ENCODE data around the gene ULK2. TPM values are rescaled to one million over a fixed set of nuclear protein-coding genes. Genes with fewer than 3 reads are reported as not detected.

Gene ULK2
- total RNA-seq, 5 donors from 2014 or later (not counting 1 experiment from before 2014, with no cell fraction given), result 9.8 to 18.5 (median 10.5) TPM

GRCh38 chr17:19833914-19834313, 33.8 kb downstream of the ULK2 start:
- ATAC-seq (replicated peaks in 1 of 4), result no peak
- Mint-ChIP-seq H3K27ac (no peak overlapping the region), H3K27me3 (no peaks in the 10 kb centered on the region), H3K4me1 (peaks cover 0 to under 1% (median 0%) of the 10 kb centered on the region in 3 donors), H3K9me3 (peaks cover 0 to 6% (median 6%) of the 10 kb centered on the region in 3 donors), H3K36me3 (peaks cover 44% of the 10 kb centered on the region), H3K4me3 (no peak overlapping the region)
- Histone ChIP-seq H3K27me3 (replicated peaks in 1 of 2; ENCODE audit: control insufficient read depth in 2 of 2, extremely low read depth in 1 of 2, insufficient read depth in 2 of 2, low read length in 1 of 2) (no peaks in the 10 kb centered on the region), H3K4me3 (ENCODE audit: control insufficient read depth in 1 of 2, extremely low read depth in 1 of 2, low read length in 1 of 2) (no peak overlapping the region), H3K9me3 (no peaks in the 10 kb centered on the region), H3K4me1 (ENCODE audit: control insufficient read depth in 1 of 2, extremely low read depth in 1 of 2, insufficient read depth in 2 of 2, low read length in 2 of 2) (no peaks in the 10 kb centered on the region), H3K27ac (ENCODE audit: low read length) (no peak overlapping the region), H3K36me3 (ENCODE audit: control insufficient read depth in 2 of 2, extremely low read depth in 1 of 2, insufficient read depth in 1 of 2, low read length in 1 of 2) (peaks cover 11 to 13% of the 10 kb centered on the region in 2 donors)
- POLR2A ChIA-PET, result no interaction called here
- CTCF ChIA-PET, result no interaction called here
- no peak for DNase-seq

- Histone ChIP-seq H3K27ac (ENCODE audit: low read length) (no peak overlapping the region), H3K4me1 (ENCODE audit: control insufficient read depth in 1 of 2, extremely low read depth in 1 of 2, insufficient read depth in 2 of 2, low read length in 2 of 2) (no peaks in the 10 kb centered on the region), H3K27me3 (replicated peaks in 1 of 2; ENCODE audit: control insufficient read depth in 2 of 2, extremely low read depth in 1 of 2, insufficient read depth in 2 of 2, low read length in 1 of 2) (no peaks in the 10 kb centered on the region), H3K4me3 (ENCODE audit: control insufficient read depth in 1 of 2, extremely low read depth in 1 of 2, low read length in 1 of 2) (no peak overlapping the region), H3K36me3 (ENCODE audit: control insufficient read depth in 2 of 2, extremely low read depth in 1 of 2, insufficient read depth in 1 of 2, low read length in 1 of 2) (peaks cover 2 to 10% of the 10 kb centered on the region in 2 donors), H3K9me3 (no peaks in the 10 kb centered on the region)
- Mint-ChIP-seq H3K4me3 (no peak overlapping the region), H3K4me1 (peaks cover 0 to 5% (median 0%) of the 10 kb centered on the region in 3 donors), H3K27me3 (no peaks in the 10 kb centered on the region), H3K36me3 (peaks cover 53% of the 10 kb centered on the region), H3K27ac (no peak overlapping the region), H3K9me3 (peaks cover 0 to 6% (median 6%) of the 10 kb centered on the region in 3 donors)
- WGBS (ENCODE audit: insufficient coverage), result 100% methylated on average over 1 of the region's 2 CpGs
- POLR2A ChIA-PET, result interaction anchor here in 1 of 2 donors (0.6 kb wide), 1 partner anchor 351 kb away, joined by 3 read pairs; no protein-coding TSS in a partner anchor
- no peak for DNase-seq
- ATAC-seq (replicated peaks in 1 of 4), result no peak
- CTCF ChIA-PET, result interaction anchor here in 1 of 2 donors (0.7 kb wide), 1 partner anchor 522 kb away, joined by 3 read pairs; no protein-coding TSS in a partner anchor
These were observed 37.7 kb downstream of the ULK2 start for GRCh38 chr17:19830061-19830460.

GRCh38 chr17:19812407-19812806, 55.3 kb downstream of the ULK2 start:
- H3K4me3 ChIP-seq (ENCODE audit: control insufficient read depth in 1 of 2, extremely low read depth in 1 of 2, low read length in 1 of 2), result no peak overlapping the region
- Mint-ChIP-seq H3K9me3 (no peaks in the 10 kb centered on the region), H3K27me3 (no peaks in the 10 kb centered on the region), H3K4me1 (peaks cover 0 to 2% (median 0%) of the 10 kb centered on the region in 3 donors), H3K4me3 (no peak overlapping the region), H3K27ac (no peak overlapping the region), H3K36me3 (peaks cover 36% of the 10 kb centered on the region)
- H3K9me3 ChIP-seq, result no peaks in the 10 kb centered on the region
- H3K27me3 ChIP-seq (replicated peaks in 1 of 2; ENCODE audit: control insufficient read depth in 2 of 2, extremely low read depth in 1 of 2, insufficient read depth in 2 of 2, low read length in 1 of 2), result no peaks in the 10 kb centered on the region
- 80% methylated on average over 1 of the region's 3 CpGs for WGBS (ENCODE audit: insufficient coverage)
- DNase-seq (peak in 16 of 35 experiments; percentile 4 to 34 (median 12)), ATAC-seq (replicated peaks in 1 of 4) (peak in 2 of 4 experiments; percentile 45 to 46)
- ChIA-PET POLR2A (no interaction called here), CTCF (no interaction called here)
- H3K36me3 ChIP-seq (ENCODE audit: control insufficient read depth in 2 of 2, extremely low read depth in 1 of 2, insufficient read depth in 1 of 2, low read length in 1 of 2), result peaks cover 0 to 21% of the 10 kb centered on the region in 2 donors
- no peak overlapping the region for H3K27ac ChIP-seq (ENCODE audit: low read length)
- no peaks in the 10 kb centered on the region for H3K4me1 ChIP-seq (ENCODE audit: control insufficient read depth in 1 of 2, extremely low read depth in 1 of 2, insufficient read depth in 2 of 2, low read length in 2 of 2)

- H3K4me3 Mint-ChIP-seq, result no peak overlapping the region
- ATAC-seq (replicated peaks in 1 of 4), result no peak
- Histone ChIP-seq H3K4me1 (ENCODE audit: control insufficient read depth in 1 of 2, extremely low read depth in 1 of 2, insufficient read depth in 2 of 2, low read length in 2 of 2) (peaks cover 0 to 2% of the 10 kb centered on the region in 2 experiments), H3K27ac (ENCODE audit: low read length) (no peak overlapping the region), H3K36me3 (ENCODE audit: control insufficient read depth in 2 of 2, extremely low read depth in 1 of 2, insufficient read depth in 1 of 2, low read length in 1 of 2) (peaks cover 5 to 10% of the 10 kb centered on the region in 2 donors), H3K27me3 (replicated peaks in 1 of 2; ENCODE audit: control insufficient read depth in 2 of 2, extremely low read depth in 1 of 2, insufficient read depth in 2 of 2, low read length in 1 of 2) (no peaks in the 10 kb centered on the region), H3K9me3 (no peaks in the 10 kb centered on the region), H3K4me3 (ENCODE audit: control insufficient read depth in 1 of 2, extremely low read depth in 1 of 2, low read length in 1 of 2) (no peak overlapping the region)
- H3K27ac Mint-ChIP-seq, result peak overlapping the region in 1 of 2 donors; percentile 23
- no CpG with 5 or more reads among the region's 2 CpGs for WGBS (ENCODE audit: insufficient coverage)
- DNase-seq, result no peak
- ChIA-PET POLR2A (no interaction called here), CTCF (interaction anchor here in 1 of 2 donors (0.5 kb wide), 1 partner anchor 36 kb away, joined by 3 read pairs; no protein-coding TSS in a partner anchor)
- no peaks in the 10 kb centered on the region for H3K9me3 Mint-ChIP-seq
- peaks cover 28 to 33% (median 28%) of the 10 kb centered on the region in 3 donors for H3K4me1 Mint-ChIP-seq
- no peaks in the 10 kb centered on the region for H3K27me3 Mint-ChIP-seq
- H3K36me3 Mint-ChIP-seq, result peaks cover 43% of the 10 kb centered on the region
These were observed 62.7 kb downstream of the ULK2 start for GRCh38 chr17:19805006-19805405.

GRCh38 chr17:19800571-19800970, 67.2 kb downstream of the ULK2 start:
- DNase-seq, result peak in 8 of 35 experiments; percentile 1 to 26 (median 6)
- Histone ChIP-seq H3K27ac (ENCODE audit: low read length) (no peak overlapping the region), H3K36me3 (ENCODE audit: control insufficient read depth in 2 of 2, extremely low read depth in 1 of 2, insufficient read depth in 1 of 2, low read length in 1 of 2) (peaks cover 6 to 35% of the 10 kb centered on the region in 2 donors), H3K4me3 (ENCODE audit: control insufficient read depth in 1 of 2, extremely low read depth in 1 of 2, low read length in 1 of 2) (no peak overlapping the region), H3K9me3 (peaks cover 3% of the 10 kb centered on the region), H3K4me1 (ENCODE audit: control insufficient read depth in 1 of 2, extremely low read depth in 1 of 2, insufficient read depth in 2 of 2, low read length in 2 of 2) (peaks cover 0 to 2% of the 10 kb centered on the region in 2 experiments), H3K27me3 (replicated peaks in 1 of 2; ENCODE audit: control insufficient read depth in 2 of 2, extremely low read depth in 1 of 2, insufficient read depth in 2 of 2, low read length in 1 of 2) (no peaks in the 10 kb centered on the region)
- peak in 3 of 4 experiments; percentile 50 to 69 (median 59) for ATAC-seq (replicated peaks in 1 of 4)
- POLR2A ChIA-PET, result no interaction called here
- Mint-ChIP-seq H3K4me1 (peaks cover 16 to 19% (median 16%) of the 10 kb centered on the region in 3 donors), H3K9me3 (peaks cover 0 to 11% (median 3%) of the 10 kb centered on the region in 3 donors), H3K27me3 (no peaks in the 10 kb centered on the region), H3K4me3 (no peak overlapping the region), H3K27ac (peak overlapping the region; percentile 9 to 29), H3K36me3 (peaks cover 46% of the 10 kb centered on the region)
- WGBS (ENCODE audit: insufficient coverage), result no CpG with 5 or more reads among the region's 1 CpG
- CTCF ChIA-PET, result interaction anchor here in 1 of 2 donors (0.6 kb wide), 1 partner anchor 35 kb away, joined by 5 read pairs; no protein-coding TSS in a partner anchor

GRCh38 chr17:19799796-19800195, 67.9 kb downstream of the ULK2 start:
- ATAC-seq (replicated peaks in 1 of 4), result no peak
- Histone ChIP-seq H3K4me1 (ENCODE audit: control insufficient read depth in 1 of 2, extremely low read depth in 1 of 2, insufficient read depth in 2 of 2, low read length in 2 of 2) (no peaks in the 10 kb centered on the region), H3K27ac (ENCODE audit: low read length) (no peak overlapping the region), H3K36me3 (ENCODE audit: control insufficient read depth in 2 of 2, extremely low read depth in 1 of 2, insufficient read depth in 1 of 2, low read length in 1 of 2) (peaks cover 6 to 39% of the 10 kb centered on the region in 2 donors), H3K27me3 (replicated peaks in 1 of 2; ENCODE audit: control insufficient read depth in 2 of 2, extremely low read depth in 1 of 2, insufficient read depth in 2 of 2, low read length in 1 of 2) (no peaks in the 10 kb centered on the region), H3K4me3 (ENCODE audit: control insufficient read depth in 1 of 2, extremely low read depth in 1 of 2, low read length in 1 of 2) (no peak overlapping the region), H3K9me3 (peaks cover 3% of the 10 kb centered on the region)
- H3K9me3 Mint-ChIP-seq, result peaks cover 0 to 11% (median 3%) of the 10 kb centered on the region in 3 donors
- H3K4me1 Mint-ChIP-seq, result peaks cover 9 to 13% (median 9%) of the 10 kb centered on the region in 3 donors
- no peaks in the 10 kb centered on the region for H3K27me3 Mint-ChIP-seq
- H3K4me3 Mint-ChIP-seq, result no peak overlapping the region
- POLR2A ChIA-PET, result no interaction called here
- no peak for DNase-seq
- peaks cover 44% of the 10 kb centered on the region for H3K36me3 Mint-ChIP-seq
- CTCF ChIA-PET, result no interaction called here
- 100% methylated on average over 2 of the region's 2 CpGs for WGBS (ENCODE audit: insufficient coverage)
- H3K27ac Mint-ChIP-seq, result peak overlapping the region in 1 of 2 donors; percentile 7

Measured in T-cell (primary cell).